ENCODE measurements around the gene CGNL1.

The CGNL1 gene

GRCh38 chr15:57385923-57386390 lies 9.7 kb downstream of the CGNL1 start:
- DNase-seq (ENCODE audit: low spot score), result no peak

GRCh38 chr15:57386976-57387375 lies 10.7 kb downstream of the CGNL1 start:
- DNase-seq (ENCODE audit: low spot score), result no peak

GRCh38 chr15:57387564-57388076 lies 11.3 kb downstream of the CGNL1 start:
- DNase-seq (ENCODE audit: low spot score), result no peak

- no peak for DNase-seq (ENCODE audit: low spot score)
These were observed 12.2 kb downstream of the CGNL1 start for GRCh38 chr15:57388464-57388863.

GRCh38 chr15:57389991-57390390 lies 13.7 kb downstream of the CGNL1 start:
- DNase-seq (ENCODE audit: low spot score), result no peak

- DNase-seq (ENCODE audit: low spot score), result no peak
These were observed 14.3 kb downstream of the CGNL1 start for GRCh38 chr15:57390583-57390982.

- no peak for DNase-seq (ENCODE audit: low spot score)
These were observed 15.2 kb downstream of the CGNL1 start for GRCh38 chr15:57391537-57391936.

- DNase-seq (ENCODE audit: low spot score), result no peak
These were observed 16.8 kb downstream of the CGNL1 start for GRCh38 chr15:57393061-57393460.

- no peak for DNase-seq (ENCODE audit: low spot score)
These were observed 19.0 kb downstream of the CGNL1 start for GRCh38 chr15:57395292-57395691.

GRCh38 chr15:57398336-57398735 lies 22.0 kb downstream of the CGNL1 start:
- DNase-seq (ENCODE audit: low spot score), result no peak

GRCh38 chr15:57401546-57401945 lies 25.2 kb downstream of the CGNL1 start:
- no peak for DNase-seq (ENCODE audit: low spot score)

- no peak for DNase-seq (ENCODE audit: low spot score)
These were observed 26.7 kb downstream of the CGNL1 start for GRCh38 chr15:57403017-57403416.

GRCh38 chr15:57403566-57404325 lies 27.4 kb downstream of the CGNL1 start:
- DNase-seq (ENCODE audit: low spot score), result no peak

GRCh38 chr15:57405133-57405532 lies 28.8 kb downstream of the CGNL1 start:
- no peak for DNase-seq (ENCODE audit: low spot score)

- DNase-seq (ENCODE audit: low spot score), result no peak
These were observed 29.9 kb downstream of the CGNL1 start for GRCh38 chr15:57406062-57406772.

- no peak for DNase-seq (ENCODE audit: low spot score)
These were observed 34.1 kb downstream of the CGNL1 start for GRCh38 chr15:57410373-57410772.

- DNase-seq (ENCODE audit: low spot score), result no peak
These were observed 35.9 kb downstream of the CGNL1 start for GRCh38 chr15:57411945-57412768.

- DNase-seq (ENCODE audit: low spot score), result no peak
These were observed 39.3 kb downstream of the CGNL1 start for GRCh38 chr15:57415602-57416001.

GRCh38 chr15:57418635-57419034 lies 42.3 kb downstream of the CGNL1 start:
- DNase-seq (ENCODE audit: low spot score), result no peak

GRCh38 chr15:57419335-57419734 lies 43.0 kb downstream of the CGNL1 start:
- DNase-seq (ENCODE audit: low spot score), result no peak

GRCh38 chr15:57421110-57421509 lies 44.8 kb downstream of the CGNL1 start:
- DNase-seq (ENCODE audit: low spot score), result no peak

- DNase-seq (ENCODE audit: low spot score), result no peak
These were observed 45.2 kb downstream of the CGNL1 start for GRCh38 chr15:57421551-57421950.

Measured in LoVo (cell line).